K562 (cell line): ENCODE measurements around the gene RSU1. TPM values are rescaled to one million over a fixed set of nuclear protein-coding genes. Genes with fewer than 3 reads are reported as not detected.
A peak's percentile ranks its signal among the peaks of the same experiment; 100 is the strongest.

Source experiments
- ASH1L ChIP-seq: fragments of 450-650 bp; IDR thresholded peaks from 2 replicates; pipeline ENCODE4 v1.6.1; 2018; ENCODE audit warnings: borderline replicate concordance, mild to moderate bottlenecking, low read depth; ENCODE audit not compliant: partially characterized antibody
- CBX5 ChIP-seq: IDR thresholded peaks from 2 replicates; pipeline ENCODE4 v1.6.1; 2014; ENCODE audit warnings: low read depth, borderline replicate concordance
- CREB1 ChIP-seq, 2 experiments: sonication (generic) in 1 of 2; formaldehyde crosslinking in 1 of 2; IDR thresholded peaks; 2 replicates each; pipeline versions ENCODE4 v1.6.1 to v1.8.0; 2012 to 2022; ENCODE audit warnings: inconsistent platforms in 1 of 2, mild to moderate bottlenecking in 1 of 2, missing genetic modification reagents in 1 of 2, moderate library complexity in 1 of 2
- DIDO1 ChIP-seq: fragments of 450-650 bp; IDR thresholded peaks from 2 replicates; pipeline ENCODE4 v1.6.1; 2016; ENCODE audit warnings: low read depth, missing biosample characterization, missing genetic modification characterization
- ERF ChIP-seq: fragments of 450-650 bp; formaldehyde crosslinking; IDR thresholded peaks from 2 replicates; pipeline ENCODE4 v1.4.0; 2020; ENCODE audit warnings: mild to moderate bottlenecking, mixed read lengths
- FOXK2 ChIP-seq, 2 experiments: fragments of 450-650 bp; IDR thresholded peaks in 1 of 2; conservative IDR thresholded peaks in 1 of 2; 2 replicates each; pipeline ENCODE4 v1.6.1; 2016; ENCODE audit warnings: low read depth in 2 of 2, mild to moderate bottlenecking in 1 of 2
- HMGN3 ChIP-seq: IDR thresholded peaks from 2 replicates; pipeline ENCODE4 v1.6.1; 2011; ENCODE audit warnings: borderline replicate concordance, low read depth, mild to moderate bottlenecking, mixed read lengths, low read length; ENCODE audit not compliant: insufficient read length; ENCODE audit errors: extremely low read depth
- LCOR ChIP-seq: sonication (generic); formaldehyde crosslinking; IDR thresholded peaks from 2 replicates; pipeline ENCODE4 v1.8.0; 2022; ENCODE audit warnings: mild to moderate bottlenecking, missing genetic modification reagents
- MAFK ChIP-seq: IDR thresholded peaks from 2 replicates; pipeline ENCODE4 v1.6.1; 2011; ENCODE audit warnings: low read length, improper control_type of control experiment
- MEIS2 ChIP-seq: fragments of 450-650 bp; IDR thresholded peaks from 2 replicates; pipeline ENCODE4 v1.6.1; 2014; ENCODE audit warnings: mild to moderate bottlenecking; ENCODE audit not compliant: partially characterized antibody
- MXI1 ChIP-seq: IDR thresholded peaks from 2 replicates; pipeline ENCODE4 v1.6.1; 2011; ENCODE audit warnings: low read depth, mild to moderate bottlenecking, improper control_type of control experiment, low read length
- MYNN ChIP-seq, 2 experiments: sonication (generic); formaldehyde crosslinking in 1 of 2; IDR thresholded peaks; 2 replicates each; pipeline versions ENCODE4 v1.5.0 to v1.6.1; 2016 to 2020; ENCODE audit warnings: antibody characterized with exemption in 1 of 2, missing genetic modification reagents in 1 of 2
- PHF20 ChIP-seq: fragments of 450-650 bp; IDR thresholded peaks from 2 replicates; pipeline ENCODE4 v1.6.1; 2018; ENCODE audit not compliant: partially characterized antibody
- POLR2A ChIP-seq: fragments of 450-650 bp; conservative IDR thresholded peaks from 2 replicates; pipeline ENCODE4 v1.6.1; 2016
- POLR2AphosphoS5 ChIP-seq: IDR thresholded peaks from 2 replicates; pipeline ENCODE4 v1.6.1; 2011; ENCODE audit warnings: mild to moderate bottlenecking, low read depth, low read length, moderate library complexity; ENCODE audit not compliant: control insufficient read depth, insufficient read depth
- POLR2B ChIP-seq: fragments of 450-650 bp; IDR thresholded peaks from 2 replicates; pipeline ENCODE4 v1.6.1; 2018; ENCODE audit warnings: low read depth; ENCODE audit not compliant: partially characterized antibody
- POU5F1 ChIP-seq: fragments of 150-350 bp; IDR thresholded peaks from 2 replicates; pipeline ENCODE4 v1.6.1; 2014; ENCODE audit warnings: borderline replicate concordance, low read length, low read depth, mild to moderate bottlenecking; ENCODE audit not compliant: partially characterized antibody
- PTTG1 ChIP-seq: fragments of 450-650 bp; IDR thresholded peaks from 2 replicates; pipeline ENCODE4 v1.6.1; 2016; ENCODE audit warnings: low read depth, mild to moderate bottlenecking, missing genetic modification characterization, missing compliant biosample characterization
- SMAD1 ChIP-seq: fragments of 150-350 bp; IDR thresholded peaks from 2 replicates; pipeline ENCODE4 v1.6.1; 2014; ENCODE audit warnings: low read length, low read depth; ENCODE audit not compliant: partially characterized antibody
- VEZF1 ChIP-seq: fragments of 200-800 bp; sonication (Bioruptor generic); IDR thresholded peaks from 2 replicates; pipeline ENCODE4 v1.6.1; 2017; ENCODE audit warnings: missing genetic modification characterization, missing compliant biosample characterization
- ZBTB7A ChIP-seq: IDR thresholded peaks from 2 replicates; pipeline ENCODE4 v1.6.1; 2011; ENCODE audit warnings: low read depth, mild to moderate bottlenecking, low read length, moderate library complexity, borderline replicate concordance; ENCODE audit not compliant: control insufficient read depth
- polyA plus RNA-seq, 8 experiments: library from polyadenylated mRNA; depleted of rRNA in 4 of 8; stranded (reverse) in 5 of 8; unstranded in 3 of 8; fragments of >200 nt; fragmentation: Nextera tagmentation in 2 of 8; fragmentation: Illumina TruSeq in 1 of 8; extraction: Ambion mirVana in 2 of 8; extraction: Trizol in 1 of 8; gene quantifications; 2 replicates each; pipeline versions ENCODE4 v1.2.1 to v1.2.3, GENCODE V29; 2011 to 2014; ENCODE audit warnings: inconsistent platforms in 1 of 8, missing spikeins in 1 of 8
- total RNA-seq, 7 experiments: library from RNA; depleted of rRNA in 6 of 7; stranded (reverse); fragments of >200 nt in 6 of 7; fragmentation: Illumina TruSeq in 2 of 7; extraction: Trizol in 2 of 7; gene quantifications; 2 replicates each; pipeline versions ENCODE4 v1.2.1 to v1.2.3, GENCODE V29; 2011 to 2021; ENCODE audit warnings: low replicate concordance in 1 of 7
- TF ChIP-seq, protein P1 (sequence below): sonication (generic); formaldehyde crosslinking; IDR thresholded peaks from 2 replicates; pipeline ENCODE4 v1.8.0; 2023; ENCODE audit warnings: mild to moderate bottlenecking, missing genetic modification reagents
- TF ChIP-seq, protein P2 (sequence below): fragments of 450-650 bp; IDR thresholded peaks from 2 replicates; pipeline ENCODE4 v1.6.1; 2016; ENCODE audit warnings: antibody characterized with exemption

RSU1 gene
- total and polyA plus RNA-seq, 9 of the 15 experiments (the other 6 are each of a cell fraction or from before 2014, with no cell fraction given) = 18.8 to 67.3 (median 31.5) TPM

DNA sequence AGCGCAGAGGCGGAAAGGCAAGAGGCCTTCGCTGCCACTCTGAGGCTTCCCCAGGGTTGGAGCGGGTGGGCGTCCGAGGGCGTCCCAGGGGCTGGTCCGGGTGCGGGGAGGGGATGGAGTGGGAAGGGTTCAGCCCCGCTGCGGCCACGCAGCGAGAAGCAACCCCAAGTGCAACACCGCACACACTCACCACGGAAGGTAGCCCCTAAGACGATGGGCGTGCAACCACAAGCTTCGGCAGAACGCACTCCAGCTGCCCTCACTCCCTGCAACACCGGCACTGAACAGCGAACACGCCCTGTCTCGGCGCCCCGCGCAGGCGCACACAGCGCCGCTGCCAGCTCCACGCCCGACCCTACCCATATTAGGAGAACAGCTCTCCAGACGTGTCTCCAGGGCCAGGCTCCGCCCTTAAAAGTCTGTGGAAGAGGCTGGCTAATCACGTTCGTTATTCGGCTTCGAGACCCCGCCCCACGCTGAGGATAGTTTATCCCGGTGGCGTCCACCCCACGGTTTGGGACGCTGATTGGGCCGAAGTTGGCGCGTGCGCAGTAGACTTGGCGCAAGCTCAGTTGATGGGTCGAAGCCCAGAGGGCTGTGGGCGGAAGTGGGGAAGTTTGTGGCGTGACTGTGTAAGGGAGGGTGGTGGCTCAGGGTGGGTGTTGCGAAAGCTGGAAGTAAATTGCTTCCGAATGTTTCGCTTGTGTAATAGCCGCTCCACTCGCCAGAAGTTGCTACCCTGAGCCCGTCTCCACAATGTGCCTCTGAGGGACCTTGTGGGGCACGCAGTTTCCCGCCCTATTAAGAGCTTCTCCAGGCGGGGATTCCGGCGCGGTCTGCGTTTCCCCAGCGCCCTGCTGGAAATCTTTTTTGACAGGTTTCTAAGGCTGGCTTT is at the start of gene RSU1 (continued):
- peak; percentile 91 for TF ChIP-seq VEZF1 (CRISPR knock-in tag)
- TF ChIP-seq FOXK2 (conservative IDR thresholded peaks at IDR 0.05 in 1 of 2, IDR thresholded peaks at IDR 0.05 in 1 of 2; ENCODE audit: low read depth in 2 of 2) = peak; percentile 71
- TF ChIP-seq MEIS2 = peak; percentile 86
- peak; percentile 89 for TF ChIP-seq POU5F1
- peak; percentile 66 for TF ChIP-seq HMGN3
- TF ChIP-seq PTTG1 (tag) = no peak
- TF ChIP-seq ZBTB7A = peak; percentile 71; the same call in 1 of the 2 replicates
- no peak for TF ChIP-seq MXI1
- peak; percentile 53; the same call in 1 of the 2 replicates for TF ChIP-seq ERF (CRISPR knock-in tag)
- peak; percentile 37 for TF ChIP-seq SMAD1
- peak; percentile 54 for TF ChIP-seq POLR2B
- peak; percentile 49 for TF ChIP-seq ASH1L
- TF ChIP-seq CREB1 (IDR thresholded peaks at IDR 0.05) = 0 out of 2 replicates have a peak, but pooled peaks have one; percentile 36
- TF ChIP-seq CREB1 (CRISPR knock-in tag; IDR thresholded peaks at IDR 0.05) = peak; percentile 47; the same call in 1 of the 2 replicates
- TF ChIP-seq, protein P1, sequence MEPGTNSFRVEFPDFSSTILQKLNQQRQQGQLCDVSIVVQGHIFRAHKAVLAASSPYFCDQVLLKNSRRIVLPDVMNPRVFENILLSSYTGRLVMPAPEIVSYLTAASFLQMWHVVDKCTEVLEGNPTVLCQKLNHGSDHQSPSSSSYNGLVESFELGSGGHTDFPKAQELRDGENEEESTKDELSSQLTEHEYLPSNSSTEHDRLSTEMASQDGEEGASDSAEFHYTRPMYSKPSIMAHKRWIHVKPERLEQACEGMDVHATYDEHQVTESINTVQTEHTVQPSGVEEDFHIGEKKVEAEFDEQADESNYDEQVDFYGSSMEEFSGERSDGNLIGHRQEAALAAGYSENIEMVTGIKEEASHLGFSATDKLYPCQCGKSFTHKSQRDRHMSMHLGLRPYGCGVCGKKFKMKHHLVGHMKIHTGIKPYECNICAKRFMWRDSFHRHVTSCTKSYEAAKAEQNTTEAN (CRISPR knock-in tag) = peak; percentile 76; the same call in 1 of the 2 replicates
- TF ChIP-seq LCOR (CRISPR knock-in tag) = peak; percentile 37; the same call in 1 of the 2 replicates
- peak; percentile 5; the same call in 1 of the 2 replicates for TF ChIP-seq MAFK
- TF ChIP-seq CBX5 = no peak
- TF ChIP-seq DIDO1 = 0 out of 2 replicates have a peak, but pooled peaks have one; percentile 32
- TF ChIP-seq, protein P2, sequence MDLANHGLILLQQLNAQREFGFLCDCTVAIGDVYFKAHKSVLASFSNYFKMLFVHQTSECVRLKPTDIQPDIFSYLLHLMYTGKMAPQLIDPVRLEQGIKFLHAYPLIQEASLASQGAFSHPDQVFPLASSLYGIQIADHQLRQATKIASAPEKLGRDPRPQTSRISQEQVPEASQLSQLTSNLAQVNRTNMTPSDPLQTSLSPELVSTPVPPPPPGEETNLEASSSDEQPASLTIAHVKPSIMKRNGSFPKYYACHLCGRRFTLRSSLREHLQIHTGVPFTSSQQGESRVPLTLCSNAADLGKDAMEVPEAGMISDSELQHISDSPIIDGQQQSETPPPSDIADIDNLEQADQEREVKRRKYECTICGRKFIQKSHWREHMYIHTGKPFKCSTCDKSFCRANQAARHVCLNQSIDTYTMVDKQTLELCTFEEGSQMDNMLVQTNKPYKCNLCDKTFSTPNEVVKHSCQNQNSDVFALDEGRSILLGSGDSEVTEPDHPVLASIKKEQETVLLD = peak; percentile 98
- peak; percentile 47 for TF ChIP-seq PHF20
- peak; percentile 34; the same call in 1 of the 2 replicates for TF ChIP-seq MYNN (IDR thresholded peaks at IDR 0.05)
- TF ChIP-seq MYNN (CRISPR knock-in tag; IDR thresholded peaks at IDR 0.05) = no peak
- TF ChIP-seq POLR2A = peak; percentile 87
- peak; percentile 76; the same call in 1 of the 2 replicates for TF ChIP-seq POLR2AphosphoS5
